Measurements from ENCODE around the gene CTNS. TPM values are rescaled to one million over a fixed set of nuclear protein-coding genes. Genes with fewer than 3 reads are reported as not detected.
A peak's percentile ranks its signal among the peaks of the same experiment; 100 is the strongest.

Gene CTNS
- total and polyA plus RNA-seq, 8 donors = 8.7 to 30.6 (median 12.3) TPM

GRCh38 chr17:3683054-3683511, 46.5 kb downstream of the CTNS start:
- Histone ChIP-seq H3K9me3 (no peaks in the 10 kb centered on the region), H3K36me3 (no peaks in the 10 kb centered on the region), H3K4me1 (peaks cover 0 to 6% of the 10 kb centered on the region in 2 donors), H3K27me3 (peaks cover 0 to 68% of the 10 kb centered on the region in 2 donors), H3K27ac (no peak overlapping the region), H3K4me3 (no peak overlapping the region)
- DNase-seq (no peak), ATAC-seq (peak; percentile 92)
- TF ChIP-seq, protein P1, sequence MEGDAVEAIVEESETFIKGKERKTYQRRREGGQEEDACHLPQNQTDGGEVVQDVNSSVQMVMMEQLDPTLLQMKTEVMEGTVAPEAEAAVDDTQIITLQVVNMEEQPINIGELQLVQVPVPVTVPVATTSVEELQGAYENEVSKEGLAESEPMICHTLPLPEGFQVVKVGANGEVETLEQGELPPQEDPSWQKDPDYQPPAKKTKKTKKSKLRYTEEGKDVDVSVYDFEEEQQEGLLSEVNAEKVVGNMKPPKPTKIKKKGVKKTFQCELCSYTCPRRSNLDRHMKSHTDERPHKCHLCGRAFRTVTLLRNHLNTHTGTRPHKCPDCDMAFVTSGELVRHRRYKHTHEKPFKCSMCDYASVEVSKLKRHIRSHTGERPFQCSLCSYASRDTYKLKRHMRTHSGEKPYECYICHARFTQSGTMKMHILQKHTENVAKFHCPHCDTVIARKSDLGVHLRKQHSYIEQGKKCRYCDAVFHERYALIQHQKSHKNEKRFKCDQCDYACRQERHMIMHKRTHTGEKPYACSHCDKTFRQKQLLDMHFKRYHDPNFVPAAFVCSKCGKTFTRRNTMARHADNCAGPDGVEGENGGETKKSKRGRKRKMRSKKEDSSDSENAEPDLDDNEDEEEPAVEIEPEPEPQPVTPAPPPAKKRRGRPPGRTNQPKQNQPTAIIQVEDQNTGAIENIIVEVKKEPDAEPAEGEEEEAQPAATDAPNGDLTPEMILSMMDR (IDR thresholded peaks at IDR 0.05) = peak; percentile 91
- intact Hi-C loops (cut with DNase I) = no loop called here

GRCh38 chr17:3685174-3685573, 48.6 kb downstream of the CTNS start:
- intact Hi-C loops (cut with DNase I) = no loop called here
- no peak overlapping the region for H3K4me3 ChIP-seq
- no peaks in the 10 kb centered on the region for H3K9me3 ChIP-seq
- no peak overlapping the region for H3K27ac ChIP-seq
- H3K27me3 ChIP-seq = peaks cover 0 to 69% of the 10 kb centered on the region in 2 donors
- TF ChIP-seq, protein P1 (IDR thresholded peaks at IDR 0.05) = no peak
- no peaks in the 10 kb centered on the region for H3K36me3 ChIP-seq
- peaks cover 0 to 6% of the 10 kb centered on the region in 2 donors for H3K4me1 ChIP-seq
- DNase-seq (peak in 1 of 4 donors; percentile 34), ATAC-seq (no peak)

DNA sequence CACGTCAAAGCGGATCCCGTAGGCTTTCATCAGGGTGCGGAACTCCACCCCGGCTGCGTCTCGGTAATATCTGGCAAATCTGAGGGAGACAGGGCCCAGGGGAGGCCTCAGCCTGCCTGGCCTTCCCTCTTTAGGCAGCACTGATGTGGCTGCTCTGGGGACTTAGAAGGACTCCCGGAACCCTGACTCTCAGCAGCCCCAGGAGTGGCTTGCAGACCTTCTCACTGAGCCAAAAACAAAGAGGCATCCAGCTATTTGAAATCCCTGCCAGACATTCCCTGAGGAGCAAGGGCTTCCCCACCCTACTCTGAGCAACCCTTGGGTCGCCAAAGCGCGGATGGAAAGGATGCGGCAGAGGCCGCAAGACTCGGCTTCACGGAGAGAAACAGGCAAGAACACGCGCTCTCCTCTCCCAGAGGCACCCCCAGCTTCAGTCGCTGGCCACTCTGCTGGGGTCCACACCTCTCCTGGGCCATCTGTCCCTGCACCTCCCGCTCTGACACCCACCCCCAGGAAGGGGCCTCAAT, 51.5 kb downstream of the CTNS start:
- intact Hi-C loops (cut with DNase I) = no loop called here
- no peak overlapping the region for H3K4me3 ChIP-seq
- TF ChIP-seq, protein P1 (IDR thresholded peaks at IDR 0.05) = no peak
- H3K27me3 ChIP-seq = peaks cover 0 to 75% of the 10 kb centered on the region in 2 donors
- no peak for DNase-seq
- ATAC-seq = no peak
- H3K36me3 ChIP-seq = no peaks in the 10 kb centered on the region
- peaks cover 0 to 1% of the 10 kb centered on the region in 2 donors for H3K4me1 ChIP-seq
- H3K27ac ChIP-seq = no peak overlapping the region
- H3K9me3 ChIP-seq = no peaks in the 10 kb centered on the region

DNA sequence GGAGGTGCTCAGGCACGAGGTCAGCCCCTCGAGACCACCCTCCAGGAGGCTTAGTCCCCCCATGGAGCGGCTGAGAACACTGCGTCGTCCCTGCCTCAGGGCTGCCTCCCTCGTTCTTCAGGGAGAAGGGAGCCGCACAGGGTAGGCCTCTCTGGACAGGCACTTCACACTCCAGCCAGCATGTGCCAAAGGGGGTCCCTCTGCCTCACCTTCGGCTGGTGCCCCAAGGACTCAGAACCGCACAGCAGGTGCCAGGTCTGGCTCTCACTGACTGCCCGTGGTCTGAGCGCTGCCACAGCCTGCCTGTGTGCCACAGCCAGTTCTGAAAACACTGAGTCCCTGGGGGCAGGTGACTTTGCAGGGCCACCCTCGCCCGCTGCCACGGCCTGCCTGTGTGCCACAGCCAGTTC, 52.3 kb downstream of the CTNS start:
- TF ChIP-seq, protein P1 (IDR thresholded peaks at IDR 0.05) = no peak
- H3K27me3 ChIP-seq = peaks cover 0 to 75% of the 10 kb centered on the region in 2 donors
- H3K4me3 ChIP-seq = no peak overlapping the region
- no peaks in the 10 kb centered on the region for H3K4me1 ChIP-seq
- intact Hi-C loops (cut with DNase I) = no loop called here
- H3K9me3 ChIP-seq = no peaks in the 10 kb centered on the region
- DNase-seq (no peak), ATAC-seq (no peak)
- no peak overlapping the region for H3K27ac ChIP-seq
- H3K36me3 ChIP-seq = no peaks in the 10 kb centered on the region

DNA sequence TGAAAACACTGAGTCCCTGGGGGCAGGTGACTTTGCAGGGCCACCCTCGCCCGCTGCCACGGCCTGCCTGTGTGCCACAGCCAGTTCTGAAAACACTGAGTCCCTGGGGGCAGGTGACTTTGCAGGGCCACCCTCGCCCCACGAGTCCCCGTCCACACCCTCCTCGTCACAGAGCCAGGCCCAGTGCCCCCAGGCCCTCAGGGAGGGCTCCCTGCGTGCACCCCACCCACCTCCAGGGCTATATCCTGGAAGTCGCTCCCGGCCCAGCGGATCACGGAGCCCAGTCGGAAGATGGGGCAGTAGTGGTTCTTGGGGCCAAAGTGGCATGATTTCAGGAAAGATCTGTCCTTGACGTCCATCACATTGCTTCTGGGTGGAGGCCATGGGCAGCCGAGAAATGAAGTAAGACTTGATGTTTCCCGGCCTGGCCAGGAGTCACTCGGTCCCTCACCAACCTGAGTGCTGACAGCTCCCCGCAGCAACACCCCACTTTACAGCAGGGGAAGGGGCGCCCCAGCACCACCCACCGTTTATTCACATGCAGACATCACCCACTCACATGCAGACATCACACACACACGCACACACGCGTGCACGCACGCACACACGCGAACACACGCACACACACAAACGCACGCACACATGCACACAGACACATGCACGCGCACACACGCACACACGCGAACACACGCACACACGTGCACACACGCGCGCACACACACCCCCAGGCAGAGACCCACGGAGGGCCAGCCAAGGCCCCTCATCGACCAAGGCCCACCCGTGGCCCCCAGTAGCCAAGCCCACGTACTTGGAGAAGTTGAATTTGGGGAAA, 52.9 kb downstream of the CTNS start:
- Histone ChIP-seq H3K9me3 (no peaks in the 10 kb centered on the region), H3K27ac (no peak overlapping the region), H3K4me1 (no peaks in the 10 kb centered on the region), H3K4me3 (no peak overlapping the region), H3K36me3 (no peaks in the 10 kb centered on the region), H3K27me3 (peaks cover 2 to 75% of the 10 kb centered on the region in 2 donors)
- TF ChIP-seq, protein P1 (IDR thresholded peaks at IDR 0.05) = no peak
- no peak for ATAC-seq
- no peak for DNase-seq
- intact Hi-C loops (cut with DNase I) = no loop called here
